CD4-positive, alpha-beta T cell treated with Interleukin-4 for 1 hour (primary cell): ENCODE results near the gene LATS2.
"Not testable (repeated sequence)": the region's sequence is repeated elsewhere in the genome, so short reads cannot be mapped to it uniquely, and the experiment has no call there.

Experiments
- DNase-seq, 2 donors: peaks; one replicate each; pipeline ENCODE4 v3.0.0-alpha.2; 2020 to 2022

Gene LATS2

GRCh38 chr13:20989656-20990321 lies 71.6 kb downstream of the LATS2 start:
- DNase-seq = no peak

- no peak for DNase-seq
Observed at GRCh38 chr13:20988909-20989655, 72.3 kb downstream of the LATS2 start.

GRCh38 chr13:20988033-20988908 lies 73.1 kb downstream of the LATS2 start:
- no peak for DNase-seq

GRCh38 chr13:20987599-20987998 lies 73.8 kb downstream of the LATS2 start:
- DNase-seq = no peak

- no peak for DNase-seq
Observed at GRCh38 chr13:20984879-20985278, 76.5 kb downstream of the LATS2 start.

- DNase-seq = no peak
Observed at GRCh38 chr13:20983386-20983785, 78.0 kb downstream of the LATS2 start.

- no peak for DNase-seq
Observed at GRCh38 chr13:20981370-20982095, 79.9 kb downstream of the LATS2 start.

GRCh38 chr13:20980899-20981298 lies 80.5 kb downstream of the LATS2 start:
- no peak for DNase-seq

GRCh38 chr13:20980430-20980829 lies 81.0 kb downstream of the LATS2 start:
- no peak for DNase-seq

GRCh38 chr13:20977394-20977793 lies 84.0 kb downstream of the LATS2 start:
- no peak for DNase-seq

GRCh38 chr13:20974981-20975585 lies 86.3 kb downstream of the LATS2 start:
- DNase-seq = no peak

GRCh38 chr13:20973886-20974425 lies 87.4 kb downstream of the LATS2 start:
- no peak for DNase-seq

GRCh38 chr13:20972731-20973130 lies 88.7 kb downstream of the LATS2 start:
- DNase-seq = no peak

GRCh38 chr13:20969182-20969581 lies 92.2 kb downstream of the LATS2 start:
- no peak for DNase-seq

GRCh38 chr13:20968745-20969144 lies 92.6 kb downstream of the LATS2 start:
- DNase-seq = no peak

GRCh38 chr13:20967340-20967739 lies 94.0 kb downstream of the LATS2 start:
- no peak for DNase-seq

GRCh38 chr13:20964904-20965303 lies 96.5 kb downstream of the LATS2 start:
- no peak for DNase-seq

GRCh38 chr13:20961663-20962062 lies 99.7 kb downstream of the LATS2 start:
- DNase-seq = not testable (repeated sequence)

GRCh38 chr13:20960663-20961309 lies 100.6 kb downstream of the LATS2 start:
- no peak for DNase-seq

GRCh38 chr13:20957049-20957620 lies 104.3 kb downstream of the LATS2 start:
- DNase-seq = not testable (repeated sequence)

GRCh38 chr13:20955496-20955895 lies 105.9 kb downstream of the LATS2 start:
- DNase-seq = no peak
